Activated CD4-positive, alpha-beta memory T cell treated with anti-CD3 and anti-CD28 coated beads, Interleukin-2, amount 10 ng/mL, durations not matched to agents 7 days and 5 days (primary cell): Measurements from ENCODE around the gene EPAS1. TPM values are rescaled to one million over a fixed set of nuclear protein-coding genes. Genes with fewer than 3 reads are reported as not detected.

ENCODE experiments used
- CTCF ChIA-PET: fragments of 350-600 bp; sonication (Branson Sonifier 250); formaldehyde crosslinking; loops from one replicate; lab custom pipeline; 2021; ENCODE audit warnings: antibody characterized with exemption, inconsistent platforms; lab: Charles Lee
- POLR2A ChIA-PET: fragments of 350-600 bp; sonication (Branson Sonifier 250); formaldehyde crosslinking; loops from one replicate; lab custom pipeline; 2021; ENCODE audit warnings: antibody characterized with exemption; lab: Charles Lee
- DNase-seq: peaks from one replicate; pipeline ENCODE4 v3.0.0-alpha.2; 2020
- H3K27ac Mint-ChIP-seq: one replicate; pipeline ENCODE4 v1.8.0; 2021; ENCODE audit warnings: mild to moderate bottlenecking, mixed read lengths
- H3K27me3 Mint-ChIP-seq: one replicate; pipeline ENCODE4 v1.8.0; 2021; ENCODE audit warnings: mixed read lengths
- H3K36me3 Mint-ChIP-seq: one replicate; pipeline ENCODE4 v1.8.0; 2021; ENCODE audit warnings: low read depth, mixed read lengths
- H3K4me1 Mint-ChIP-seq: one replicate; pipeline ENCODE4 v1.8.0; 2021; ENCODE audit warnings: mixed read lengths
- H3K4me3 Mint-ChIP-seq: one replicate; pipeline ENCODE4 v1.8.0; 2021; ENCODE audit warnings: mild to moderate bottlenecking, mixed read lengths
- H3K9me3 Mint-ChIP-seq: one replicate; pipeline ENCODE4 v1.8.0; 2021; ENCODE audit warnings: mixed read lengths
- total RNA-seq, 2 experiments: library from RNA; stranded (reverse); gene quantifications; one replicate each; pipeline ENCODE4 v1.2.3, GENCODE V29; 2021

The EPAS1 gene
- total RNA-seq, 2 experiments from 2014 or later: 76.3 to 79.0 TPM

DNA sequence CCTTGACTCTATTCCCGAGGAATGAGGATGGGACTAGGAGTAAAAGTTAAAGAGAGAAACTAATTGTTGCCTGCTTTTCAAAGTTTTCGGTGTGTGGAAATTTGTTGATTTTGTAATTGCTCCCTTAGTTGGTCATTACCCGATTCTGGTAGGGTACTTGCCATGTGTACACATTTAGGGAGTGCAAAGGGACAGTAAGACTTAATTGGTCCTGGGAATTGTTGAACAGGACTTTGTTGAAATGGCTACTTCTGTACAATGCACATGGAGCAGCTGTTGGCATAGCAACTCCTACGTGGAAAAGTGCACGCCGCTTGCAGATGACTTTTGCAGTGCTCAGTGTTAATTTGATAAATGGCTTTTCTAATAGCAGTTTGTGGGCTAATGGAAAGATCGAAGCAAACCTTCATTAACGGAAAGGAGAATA, 22.9 kb downstream of the EPAS1 start:
- Mint-ChIP-seq H3K36me3 (no peaks in the 10 kb centered on the region), H3K9me3 (no peaks in the 10 kb centered on the region), H3K4me1 (peaks cover 18% of the 10 kb centered on the region), H3K4me3 (no peak overlapping the region), H3K27ac (no peak overlapping the region), H3K27me3 (peaks cover 2% of the 10 kb centered on the region)
- no peak for DNase-seq
- ChIA-PET POLR2A (no interaction called here), CTCF (no interaction called here)

DNA sequence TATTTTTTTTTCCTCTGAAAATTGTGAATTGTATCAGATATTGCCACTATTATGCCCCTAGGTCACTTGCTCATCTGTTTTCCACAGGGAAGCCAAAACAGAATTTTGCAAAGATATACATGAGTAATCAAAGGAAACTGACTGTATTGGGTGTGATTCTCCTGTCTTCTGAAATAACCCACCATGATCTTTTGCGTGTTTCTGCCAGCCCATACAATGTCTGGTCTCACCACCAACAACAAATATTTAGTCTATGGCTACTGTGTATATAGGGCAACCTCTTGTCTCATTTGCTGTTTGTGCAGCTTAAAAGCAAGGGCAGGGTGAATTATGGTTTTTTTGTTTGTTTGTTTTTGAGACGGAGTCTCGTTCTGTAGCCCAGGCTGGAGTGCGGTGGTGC, 26.5 kb downstream of the EPAS1 start:
- Mint-ChIP-seq H3K4me3 (no peak overlapping the region), H3K9me3 (no peaks in the 10 kb centered on the region), H3K27me3 (peaks cover 6% of the 10 kb centered on the region), H3K27ac (no peak overlapping the region), H3K36me3 (no peaks in the 10 kb centered on the region), H3K4me1 (peaks cover 7% of the 10 kb centered on the region)
- ChIA-PET POLR2A (no interaction called here), CTCF (no interaction called here)
- no peak for DNase-seq

DNA sequence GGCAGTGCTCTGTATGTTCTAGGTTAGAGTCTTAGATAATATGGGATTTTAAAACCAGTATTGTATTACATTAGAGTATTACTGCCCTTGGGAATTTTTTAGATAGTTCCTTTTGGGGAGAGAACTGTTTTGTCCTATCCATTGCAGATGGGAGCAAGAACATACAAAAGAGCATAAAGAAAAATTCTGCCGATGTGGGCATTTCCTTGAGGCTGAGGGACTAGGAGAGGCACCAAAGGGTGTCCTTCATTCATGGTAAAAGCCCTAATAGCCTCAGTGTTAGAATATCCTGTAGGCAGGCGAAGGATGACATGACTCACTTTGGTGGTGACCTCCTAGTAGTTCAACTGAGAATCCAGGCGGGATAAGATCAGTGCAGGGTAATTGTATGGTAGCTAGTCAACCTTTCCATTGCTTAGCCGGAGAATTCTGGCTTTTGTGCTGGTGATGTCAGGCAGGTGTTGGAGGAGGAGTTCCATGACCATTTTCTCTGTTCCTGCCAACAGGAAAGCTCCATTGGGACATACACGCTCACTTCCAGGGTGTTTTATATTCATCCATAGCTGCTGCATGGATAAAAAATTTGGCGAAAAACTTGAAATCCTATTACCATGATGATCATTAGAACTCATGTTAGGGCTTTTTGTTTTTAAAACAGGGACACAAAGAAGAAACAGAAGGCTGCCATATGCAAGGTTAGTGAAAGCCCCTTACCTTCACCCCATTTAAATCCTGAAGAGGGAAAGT, 28.1 kb downstream of the EPAS1 start:
- Mint-ChIP-seq H3K4me1 (peaks cover 7% of the 10 kb centered on the region), H3K27ac (no peak overlapping the region), H3K4me3 (no peak overlapping the region), H3K27me3 (peaks cover 3% of the 10 kb centered on the region), H3K9me3 (no peaks in the 10 kb centered on the region), H3K36me3 (no peaks in the 10 kb centered on the region)
- POLR2A ChIA-PET: no interaction called here
- CTCF ChIA-PET: no interaction called here
- DNase-seq: no peak

DNA sequence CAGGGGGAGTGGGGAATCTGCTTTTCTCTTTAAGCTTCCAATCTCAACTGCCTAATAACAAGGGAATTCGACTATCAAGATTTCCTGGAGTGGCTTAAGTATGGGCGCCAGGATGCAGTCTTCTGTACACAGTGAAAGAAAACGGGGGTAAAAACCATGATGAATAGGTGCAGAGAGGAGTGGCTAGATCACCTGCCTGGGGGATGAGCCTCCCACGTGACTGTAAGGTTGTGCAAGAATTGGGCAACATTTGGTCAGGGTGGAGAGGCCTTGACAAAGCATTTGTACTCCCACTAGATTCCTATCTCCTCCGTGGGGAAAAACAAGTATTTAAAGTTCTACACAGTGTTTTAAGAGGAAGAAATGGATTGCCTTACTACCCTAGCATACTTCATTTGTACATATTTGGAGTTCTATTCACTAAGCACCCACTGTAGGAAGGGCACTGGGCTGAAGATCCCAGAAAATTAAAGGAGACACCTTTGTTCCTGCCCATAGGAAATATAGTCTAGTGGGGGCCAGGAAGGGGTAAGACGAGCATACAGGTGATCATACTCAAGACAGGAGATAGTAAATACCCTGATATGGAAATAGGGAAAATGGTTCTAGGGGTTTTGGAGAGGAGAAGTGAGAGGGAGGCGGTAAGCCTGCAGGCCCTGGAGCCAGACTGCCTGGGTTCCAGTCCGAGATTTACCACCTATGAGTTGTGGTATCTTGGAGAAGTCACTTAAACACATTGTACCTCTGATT, 29.2 kb downstream of the EPAS1 start:
- POLR2A ChIA-PET: no interaction called here
- CTCF ChIA-PET: interaction anchor here (2.4 to 2.5 kb wide), 2 partner anchors 7 to 13 kb away, joined by 7 to 8 read pairs; no protein-coding TSS in a partner anchor
- no peak overlapping the region for H3K4me3 Mint-ChIP-seq

DNA sequence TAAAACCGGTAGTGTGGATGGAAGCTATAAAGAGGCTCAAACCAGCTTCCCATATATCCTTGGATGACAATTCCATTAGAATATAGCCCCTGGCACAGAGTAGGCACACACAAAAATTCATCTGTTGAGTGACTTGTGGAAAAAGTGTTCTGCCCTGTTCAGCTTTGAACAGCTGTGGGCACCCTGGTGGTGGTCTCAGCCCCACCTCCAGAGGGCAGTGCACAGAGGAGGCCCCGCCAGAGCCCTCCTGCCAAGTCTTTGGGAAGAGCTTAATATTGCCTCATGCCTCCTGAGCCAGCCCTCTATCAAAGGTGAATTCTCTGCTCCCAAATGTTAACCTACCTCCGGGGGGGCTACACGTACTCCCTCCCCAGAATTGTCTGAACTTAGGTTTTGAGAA, 30.4 kb downstream of the EPAS1 start:
- H3K4me1 Mint-ChIP-seq: peaks cover 7% of the 10 kb centered on the region
- H3K9me3 Mint-ChIP-seq: no peaks in the 10 kb centered on the region
- H3K4me3 Mint-ChIP-seq: no peak overlapping the region
- no peak for DNase-seq
- POLR2A ChIA-PET: interaction anchor here (1.7 kb wide), 1 partner anchor 10 kb away, joined by 3 read pairs; no protein-coding TSS in a partner anchor
- no peak overlapping the region for H3K27ac Mint-ChIP-seq
- H3K36me3 Mint-ChIP-seq: no peaks in the 10 kb centered on the region
- CTCF ChIA-PET: interaction anchor here (1.9 to 2.5 kb wide), 3 partner anchors 9 to 15 kb away, joined by 6 to 8 read pairs (median 7); no protein-coding TSS in a partner anchor
- H3K27me3 Mint-ChIP-seq: peaks cover 3% of the 10 kb centered on the region

More for the DNA sequence above, 29.2 kb downstream of the EPAS1 start:
- Mint-ChIP-seq H3K27ac (no peak overlapping the region), H3K9me3 (no peaks in the 10 kb centered on the region), H3K27me3 (peaks cover 3% of the 10 kb centered on the region), H3K4me1 (peaks cover 7% of the 10 kb centered on the region), H3K36me3 (no peaks in the 10 kb centered on the region)
- no peak for DNase-seq

DNA sequence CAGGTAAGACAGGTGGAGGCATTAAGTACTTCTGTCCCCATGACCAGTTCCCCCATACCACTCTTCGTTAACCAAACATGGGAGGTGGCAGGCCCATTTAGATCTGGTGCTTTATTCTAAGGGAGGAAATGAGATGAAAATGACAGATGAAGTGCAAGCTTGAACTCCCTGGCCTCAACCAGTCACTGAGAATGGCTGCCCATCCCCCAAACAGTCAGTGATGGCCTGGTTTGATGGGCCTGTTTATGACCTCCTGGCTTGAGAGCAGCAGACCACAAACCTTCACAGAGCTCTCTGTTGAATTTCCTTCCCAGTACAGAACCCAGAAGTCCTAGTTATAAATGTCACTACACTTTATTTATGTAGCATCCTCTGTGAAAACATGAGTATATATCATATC, 31.1 kb downstream of the EPAS1 start:
- Mint-ChIP-seq H3K9me3 (no peaks in the 10 kb centered on the region), H3K4me1 (peaks cover 7% of the 10 kb centered on the region), H3K27ac (no peak overlapping the region), H3K27me3 (peaks cover 5% of the 10 kb centered on the region), H3K36me3 (no peaks in the 10 kb centered on the region), H3K4me3 (no peak overlapping the region)
- DNase-seq: no peak
- POLR2A ChIA-PET: interaction anchor here (1.7 kb wide), 1 partner anchor 10 kb away, joined by 3 read pairs; no protein-coding TSS in a partner anchor
- CTCF ChIA-PET: interaction anchor here (1.9 to 2.5 kb wide), 3 partner anchors 9 to 15 kb away, joined by 6 to 8 read pairs (median 7); no protein-coding TSS in a partner anchor

DNA sequence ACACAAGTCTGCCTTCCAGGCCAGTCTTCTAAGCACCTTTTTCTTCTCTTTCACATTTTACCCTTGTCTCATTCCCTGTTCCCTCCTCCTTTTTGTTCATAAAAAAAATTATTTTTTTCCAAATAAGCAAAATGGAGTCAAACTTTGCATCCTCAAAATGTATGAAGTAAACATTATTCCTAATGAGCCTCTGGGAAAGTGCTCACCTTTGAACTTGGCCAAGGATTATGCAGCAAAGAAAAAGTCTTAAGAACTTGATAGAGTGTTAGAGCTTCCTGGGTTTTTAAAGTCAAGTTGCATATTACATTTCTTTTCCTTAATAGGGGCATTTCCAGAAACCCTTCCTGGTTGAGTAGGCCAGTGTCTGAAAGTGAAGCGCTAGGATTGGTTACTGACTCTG, 31.6 kb downstream of the EPAS1 start:
- CTCF ChIA-PET: interaction anchor here (1.9 to 2.5 kb wide), 3 partner anchors 10 to 16 kb away, joined by 6 to 8 read pairs (median 7); no protein-coding TSS in a partner anchor
- no peak overlapping the region for H3K27ac Mint-ChIP-seq
- H3K36me3 Mint-ChIP-seq: no peaks in the 10 kb centered on the region

DNA sequence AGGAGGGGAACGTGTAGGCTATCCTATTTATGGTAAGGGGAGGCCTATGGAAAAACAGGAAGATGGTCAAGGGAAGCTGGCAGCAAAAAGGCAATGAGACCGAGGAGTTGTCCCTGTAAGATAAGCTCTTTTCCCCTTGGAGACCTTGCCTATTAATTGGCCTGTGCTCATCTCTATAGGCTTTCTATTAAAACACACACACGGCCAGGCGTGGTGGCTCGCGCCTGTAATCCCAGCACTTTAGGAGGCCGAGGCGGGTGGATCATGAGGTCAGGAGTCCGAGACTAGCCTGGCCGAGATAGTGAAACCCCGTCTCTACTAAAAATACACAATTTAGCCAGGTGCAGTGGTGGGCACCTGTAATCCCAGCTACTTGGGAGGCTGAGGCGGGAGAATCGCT, 32.1 kb downstream of the EPAS1 start:
- CTCF ChIA-PET: interaction anchor here (1.5 kb wide), 1 partner anchor 10 kb away, joined by 4 read pairs; no protein-coding TSS in a partner anchor
- Mint-ChIP-seq H3K4me3 (no peak overlapping the region), H3K27me3 (peaks cover 8% of the 10 kb centered on the region), H3K27ac (no peak overlapping the region), H3K9me3 (no peaks in the 10 kb centered on the region), H3K36me3 (no peaks in the 10 kb centered on the region), H3K4me1 (peaks cover 9% of the 10 kb centered on the region)
- POLR2A ChIA-PET: no interaction called here
- DNase-seq: no peak

More for the DNA sequence above, 31.6 kb downstream of the EPAS1 start:
- H3K9me3 Mint-ChIP-seq: no peaks in the 10 kb centered on the region
- no peak overlapping the region for H3K4me3 Mint-ChIP-seq
- POLR2A ChIA-PET: interaction anchor here (1.7 kb wide), 1 partner anchor 9 kb away, joined by 3 read pairs; no protein-coding TSS in a partner anchor
- no peak for DNase-seq
- peaks cover 7% of the 10 kb centered on the region for H3K4me1 Mint-ChIP-seq
- H3K27me3 Mint-ChIP-seq: peaks cover 8% of the 10 kb centered on the region

DNA sequence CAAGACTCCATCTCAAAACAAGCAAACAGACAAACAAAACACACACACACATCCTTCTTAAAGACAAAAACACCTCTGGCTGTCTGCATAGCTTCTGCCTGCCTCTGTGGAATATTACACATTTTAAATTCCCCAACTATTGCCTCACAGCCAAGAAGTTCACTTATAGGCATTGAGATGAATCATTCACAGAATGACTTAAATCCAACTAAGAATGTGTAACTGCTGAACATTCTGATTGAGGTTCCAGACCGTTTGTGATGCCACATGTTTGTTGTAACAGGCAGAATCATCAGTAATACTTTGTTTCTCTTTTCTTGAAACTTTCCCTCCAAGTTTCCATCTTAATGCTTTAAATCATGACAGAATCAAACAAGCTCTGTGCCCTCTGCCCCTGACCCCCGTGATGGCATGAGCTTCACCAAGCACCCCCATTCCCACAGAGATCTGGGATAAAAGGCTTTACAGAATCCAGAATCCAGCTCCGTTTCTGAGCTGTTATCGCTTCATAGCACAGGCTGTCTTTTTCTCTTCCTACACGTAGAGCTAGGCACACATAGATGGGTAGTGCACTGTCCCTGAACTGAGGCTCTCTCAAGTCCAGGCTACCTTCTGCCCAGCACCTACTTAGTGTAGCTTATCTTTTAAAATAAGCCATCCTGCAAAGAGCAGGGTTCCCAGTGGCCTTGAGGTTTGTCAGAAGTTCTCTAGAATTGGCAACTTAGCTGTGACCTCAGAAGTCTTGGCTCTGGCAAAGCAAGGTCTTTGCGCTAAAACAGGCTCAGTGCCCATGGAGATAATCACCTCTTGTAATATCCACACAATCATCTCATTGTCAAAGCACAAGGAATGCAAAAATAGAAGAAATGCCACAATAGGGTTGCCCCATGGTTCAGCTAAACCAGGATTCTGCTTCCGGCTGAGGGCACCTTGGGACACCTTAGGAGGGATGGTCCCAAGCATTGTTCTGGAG, 32.9 kb downstream of the EPAS1 start:
- H3K27ac Mint-ChIP-seq: no peak overlapping the region
- H3K27me3 Mint-ChIP-seq: peaks cover 9% of the 10 kb centered on the region
- H3K36me3 Mint-ChIP-seq: no peaks in the 10 kb centered on the region
- H3K4me3 Mint-ChIP-seq: no peak overlapping the region
- no peak for DNase-seq
- peaks cover 16% of the 10 kb centered on the region for H3K4me1 Mint-ChIP-seq
- H3K9me3 Mint-ChIP-seq: no peaks in the 10 kb centered on the region
- POLR2A ChIA-PET: no interaction called here
- CTCF ChIA-PET: interaction anchor here (1.5 kb wide), 1 partner anchor 11 kb away, joined by 4 read pairs; no protein-coding TSS in a partner anchor

DNA sequence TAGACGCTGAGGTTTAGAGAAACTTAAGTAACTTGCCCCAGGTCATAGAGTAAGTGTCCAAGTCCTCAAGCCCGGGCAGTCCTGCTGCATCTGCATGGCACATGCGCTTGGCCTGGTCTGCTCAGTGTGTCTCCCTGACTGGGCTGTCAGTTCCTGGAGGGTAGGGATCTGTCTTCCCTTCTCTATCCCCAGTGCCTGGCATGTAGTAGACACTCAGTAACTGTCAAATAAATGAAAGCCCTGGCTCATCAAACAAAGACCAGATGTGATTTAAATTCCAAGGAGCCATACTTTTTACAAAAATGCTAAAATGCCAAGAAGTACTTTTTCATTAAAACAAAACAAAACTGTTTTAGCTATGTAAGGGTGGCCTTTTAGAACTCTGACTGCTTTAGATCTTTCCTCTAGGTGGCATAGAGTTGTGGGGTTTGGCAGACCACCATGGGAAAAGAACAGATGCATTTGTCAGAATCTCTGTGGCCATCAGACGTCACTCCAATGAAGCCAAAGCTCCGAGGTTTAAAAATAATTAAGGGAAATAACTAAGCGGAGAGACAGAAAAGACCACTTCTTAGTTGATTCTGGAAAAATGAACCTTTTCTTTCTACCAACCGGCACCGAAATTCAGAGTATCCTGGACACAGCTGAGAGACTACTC, 34.0 kb downstream of the EPAS1 start:
- ChIA-PET POLR2A (no interaction called here), CTCF (no interaction called here)
- no peak overlapping the region for H3K27ac Mint-ChIP-seq
- no peaks in the 10 kb centered on the region for H3K36me3 Mint-ChIP-seq
- H3K27me3 Mint-ChIP-seq: peaks cover 6% of the 10 kb centered on the region
- peaks cover 17% of the 10 kb centered on the region for H3K4me1 Mint-ChIP-seq
- no peak for DNase-seq
- H3K4me3 Mint-ChIP-seq: no peak overlapping the region
- H3K9me3 Mint-ChIP-seq: no peaks in the 10 kb centered on the region

DNA sequence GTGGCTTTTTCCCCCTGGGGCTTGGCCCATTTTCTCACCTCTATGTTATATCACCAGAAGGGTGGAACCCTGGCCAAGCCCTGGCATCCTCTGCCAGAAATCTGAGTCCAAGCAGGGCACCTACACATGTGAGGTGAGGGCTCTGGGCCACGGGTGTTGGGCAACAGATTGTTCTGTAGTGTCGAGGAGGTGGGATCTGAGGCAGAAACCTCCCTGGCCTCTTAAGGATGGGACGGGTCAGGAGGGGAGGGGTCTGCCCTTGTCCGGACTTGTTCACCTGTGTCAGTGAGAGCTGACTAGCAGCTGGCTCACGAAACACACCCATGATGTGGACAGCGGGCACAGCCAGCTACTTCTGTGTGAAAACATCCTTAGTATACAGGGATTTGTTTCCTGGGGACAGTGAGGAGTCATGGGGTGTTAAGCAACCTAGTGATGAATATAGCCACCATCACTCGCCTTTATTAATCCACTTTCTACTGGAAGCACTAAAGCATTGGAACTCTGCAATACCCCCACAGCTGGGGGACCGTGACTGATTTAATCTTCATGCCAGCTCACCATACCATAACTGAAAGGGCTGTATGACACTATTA, 35.6 kb downstream of the EPAS1 start:
- no peaks in the 10 kb centered on the region for H3K36me3 Mint-ChIP-seq
- no peak overlapping the region for H3K27ac Mint-ChIP-seq
- no peaks in the 10 kb centered on the region for H3K9me3 Mint-ChIP-seq
- ChIA-PET CTCF (no interaction called here), POLR2A (no interaction called here)
- no peak overlapping the region for H3K4me3 Mint-ChIP-seq
- DNase-seq: no peak
- H3K4me1 Mint-ChIP-seq: peaks cover 22% of the 10 kb centered on the region
- peaks cover 6% of the 10 kb centered on the region for H3K27me3 Mint-ChIP-seq
